ENCODE data around the gene SLC2A9. TPM values are rescaled to one million over a fixed set of nuclear protein-coding genes. Genes with fewer than 3 reads are reported as not detected.

SLC2A9 gene
- total and polyA plus RNA-seq, 2 of the 4 experiments (the other 2 are of a cell fraction): 0.72 to 2.1 TPM

DNA sequence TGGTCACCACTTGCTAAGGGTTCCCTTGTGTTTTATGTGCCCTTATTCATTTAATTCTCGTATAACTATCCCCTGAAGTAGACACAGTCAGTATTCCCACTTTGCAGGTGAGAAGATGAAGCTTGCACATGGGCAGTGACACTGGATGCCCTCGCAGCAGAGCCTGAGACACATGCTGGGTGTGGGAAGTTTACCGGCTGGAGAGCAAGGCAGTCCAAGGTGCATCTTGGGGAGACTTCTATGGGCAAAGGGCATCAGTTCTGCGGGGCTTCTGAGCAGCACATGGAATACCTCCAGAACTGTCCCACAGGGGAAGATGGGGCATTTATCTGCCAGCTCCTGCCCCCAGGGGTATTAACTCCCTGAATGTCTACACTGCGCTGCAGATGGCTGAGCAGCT is 92.2 kb downstream of the SLC2A9 start:
- ATAC-seq (ENCODE audit: low read depth): no peak
- 100% methylated on average over 1 of the region's 5 CpGs; no CpG with 5 or more reads in 1 of the 2 experiments for WGBS, 2 experiments (ENCODE audit: extremely low coverage in 2 of 2, insufficient read length in 1 of 2)

More for the DNA sequence above, 92.2 kb downstream of the SLC2A9 start:
- Histone ChIP-seq H2BK20ac (ENCODE audit: low read depth, low read length) (no peak overlapping the region), H3K4me2 (ENCODE audit: low read depth, low read length) (no peak overlapping the region), H3K23ac (ENCODE audit: low read depth, low read length) (no peak overlapping the region), H2AFZ (replicated peaks; ENCODE audit: low read length, poor library complexity) (no peak overlapping the region), H2BK15ac (ENCODE audit: low read depth, low read length) (no peak overlapping the region), H3K9me3 (ENCODE audit: control insufficient read depth, insufficient read depth, low read length) (no peaks in the 10 kb centered on the region), H3K4ac (ENCODE audit: low read depth, low read length) (no peak overlapping the region), H4K8ac (ENCODE audit: low read depth in 2 of 2, low read length in 2 of 2) (no peak overlapping the region), H3K14ac (replicated peaks; ENCODE audit: low read depth, low read length) (no peak overlapping the region), H3K9ac (ENCODE audit: low read depth, low read length) (no peak overlapping the region), H3K36me3 (ENCODE audit: control insufficient read depth, insufficient read depth, low read length) (no peaks in the 10 kb centered on the region), H3K79me1 (ENCODE audit: low read depth in 1 of 2, low read length in 2 of 2) (no peaks in the 10 kb centered on the region), H2AK9ac (replicated peaks; ENCODE audit: low read depth, low read length, poor library complexity) (no peak overlapping the region), H3K9me1 (ENCODE audit: insufficient read depth, low read length) (no peaks in the 10 kb centered on the region), H2AK5ac (ENCODE audit: low read depth, low read length) (no peak overlapping the region), H3K27me3 (ENCODE audit: control insufficient read depth, insufficient read depth, low read length) (peaks cover 4% of the 10 kb centered on the region; the same call in 1 of the 2 replicates), H2BK120ac (ENCODE audit: low read depth, low read length) (no peak overlapping the region), H2BK5ac (ENCODE audit: low read depth, low read length, poor library complexity, severe bottlenecking) (no peak overlapping the region), H3K56ac (ENCODE audit: extremely low read depth, insufficient read depth, low read length) (no peak overlapping the region), H3K18ac (ENCODE audit: low read depth, low read length) (no peak overlapping the region), H4K20me1 (ENCODE audit: insufficient read depth, low read length) (no peaks in the 10 kb centered on the region), H4K5ac (ENCODE audit: low read depth, low read length) (no peak overlapping the region), H3K4me1 (ENCODE audit: control insufficient read depth, insufficient read depth, low read length) (no peaks in the 10 kb centered on the region), H3K27ac (ENCODE audit: insufficient read depth, low read length) (no peak overlapping the region), H3K4me3 (ENCODE audit: insufficient read depth, low read depth, low read length) (no peak overlapping the region), H4K91ac (ENCODE audit: insufficient read depth, low read depth, low read length) (no peak overlapping the region)
- intact Hi-C loops (cut with micrococcal nuclease) (no loop called here), dilution Hi-C loops (cut with HindIII; ENCODE audit: low sequenced_read_pairs, unreplicated experiment) (no loop called here), in situ Hi-C loops (cut with MboI; ENCODE audit: low sequenced_read_pairs) (no loop called here)
- CTCF ChIA-PET: no interaction called here
- POLR2A ChIA-PET (ENCODE audit: unreplicated experiment): no interaction called here
- DNase-seq: no peak
- TF ChIP-seq FOS (IDR thresholded peaks at IDR 0.05; ENCODE audit: low read depth, low read length) (no peak), BHLHE40 (IDR thresholded peaks at IDR 0.05; ENCODE audit: low read depth, low read length) (no peak), MAZ (IDR thresholded peaks at IDR 0.05; ENCODE audit: borderline replicate concordance, low read depth, low read length) (no peak), USF2 (IDR thresholded peaks at IDR 0.05; ENCODE audit: low read depth, low read length) (no peak)
- TF ChIP-seq, protein P1, sequence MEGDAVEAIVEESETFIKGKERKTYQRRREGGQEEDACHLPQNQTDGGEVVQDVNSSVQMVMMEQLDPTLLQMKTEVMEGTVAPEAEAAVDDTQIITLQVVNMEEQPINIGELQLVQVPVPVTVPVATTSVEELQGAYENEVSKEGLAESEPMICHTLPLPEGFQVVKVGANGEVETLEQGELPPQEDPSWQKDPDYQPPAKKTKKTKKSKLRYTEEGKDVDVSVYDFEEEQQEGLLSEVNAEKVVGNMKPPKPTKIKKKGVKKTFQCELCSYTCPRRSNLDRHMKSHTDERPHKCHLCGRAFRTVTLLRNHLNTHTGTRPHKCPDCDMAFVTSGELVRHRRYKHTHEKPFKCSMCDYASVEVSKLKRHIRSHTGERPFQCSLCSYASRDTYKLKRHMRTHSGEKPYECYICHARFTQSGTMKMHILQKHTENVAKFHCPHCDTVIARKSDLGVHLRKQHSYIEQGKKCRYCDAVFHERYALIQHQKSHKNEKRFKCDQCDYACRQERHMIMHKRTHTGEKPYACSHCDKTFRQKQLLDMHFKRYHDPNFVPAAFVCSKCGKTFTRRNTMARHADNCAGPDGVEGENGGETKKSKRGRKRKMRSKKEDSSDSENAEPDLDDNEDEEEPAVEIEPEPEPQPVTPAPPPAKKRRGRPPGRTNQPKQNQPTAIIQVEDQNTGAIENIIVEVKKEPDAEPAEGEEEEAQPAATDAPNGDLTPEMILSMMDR (conservative IDR thresholded peaks at IDR 0.05; ENCODE audit: low read depth, low read length): no peak
- no TSS peak for BruUV-seq (replicated peaks)
